ENCODE data around the gene CFAP74. TPM values are rescaled to one million over a fixed set of nuclear protein-coding genes. Genes with fewer than 3 reads are reported as not detected.
A peak's percentile ranks its signal among the peaks of the same experiment; 100 is the strongest.

Gene CFAP74
- total RNA-seq, 4 donors from 2014 or later: not detected

GRCh38 chr1:1945782-1946393 lies 57.7 kb downstream of the CFAP74 start:
- 89% methylated on average over 29 of the region's 29 CpGs; no CpG with 5 or more reads in 1 of the 2 donors for WGBS, 2 donors (ENCODE audit: low coverage in 1 of 2)
- H3K4me1 ChIP-seq: peaks cover 0 to 16% (median 11%) of the 10 kb centered on the region in 4 donors
- in situ Hi-C loops (cut with MboI; ENCODE audit: low pct_ligation_motif_present in 1 of 4, low pct_unique_long_range_greater_than_20kb in 1 of 4, low sequenced_read_pairs in 3 of 4) (loop anchor here in 1 of 4 donors (10.0 kb wide), 1 partner anchor 89 kb away; no protein-coding TSS in a partner anchor), intact Hi-C loops (cut with DNase I; ENCODE audit: low total_unique reads) (no loop called here)
- H3K27ac ChIP-seq: no peak overlapping the region
- H3K4me3 ChIP-seq: no peak overlapping the region
- no peaks in the 10 kb centered on the region for H3K36me3 ChIP-seq
- TF ChIP-seq CTCF (IDR thresholded peaks at IDR 0.05): no peak
- no peak for TF ChIP-seq POLR2A (IDR thresholded peaks at IDR 0.05)
- TF ChIP-seq POLR2AphosphoS5 (IDR thresholded peaks at IDR 0.05): no peak
- TF ChIP-seq EP300 (IDR thresholded peaks at IDR 0.05; ENCODE audit: low read depth): no peak
- H3K9me3 ChIP-seq: no peaks in the 10 kb centered on the region
- peaks cover 27% of the 10 kb centered on the region for H3K27me3 ChIP-seq
- no peak for DNase-seq

GRCh38 chr1:1943834-1944570 lies 59.6 kb downstream of the CFAP74 start:
- peak overlapping the region in 1 of 4 donors; percentile 17 for H3K4me3 ChIP-seq
- TF ChIP-seq POLR2A (IDR thresholded peaks at IDR 0.05) (no peak), CTCF (IDR thresholded peaks at IDR 0.05) (peak; percentile 86 to 91 (median 89))

GRCh38 chr1:1942753-1943656 lies 60.6 kb downstream of the CFAP74 start:
- peak; percentile 49 for DNase-seq
- H3K4me3 ChIP-seq: no peak overlapping the region
- 49% methylated on average over 39 of the region's 45 CpGs; no CpG with 5 or more reads in 1 of the 2 donors for WGBS, 2 donors (ENCODE audit: low coverage in 1 of 2)
- H3K9me3 ChIP-seq: no peaks in the 10 kb centered on the region
- TF ChIP-seq POLR2A (IDR thresholded peaks at IDR 0.05) (no peak), POLR2AphosphoS5 (IDR thresholded peaks at IDR 0.05) (no peak), EP300 (IDR thresholded peaks at IDR 0.05; ENCODE audit: low read depth) (no peak), CTCF (IDR thresholded peaks at IDR 0.05) (no peak)
- H3K4me1 ChIP-seq: peaks cover 0 to 16% (median 11%) of the 10 kb centered on the region in 4 donors
- H3K27ac ChIP-seq: no peak overlapping the region
- in situ Hi-C loops (cut with MboI; ENCODE audit: low pct_ligation_motif_present in 1 of 4, low pct_unique_long_range_greater_than_20kb in 1 of 4, low sequenced_read_pairs in 3 of 4): loop anchor here in 1 of 4 donors (10.0 kb wide), 1 partner anchor 92 kb away; no protein-coding TSS in a partner anchor
- no peaks in the 10 kb centered on the region for H3K36me3 ChIP-seq
- intact Hi-C loops (cut with DNase I; ENCODE audit: low total_unique reads): no loop called here
- H3K27me3 ChIP-seq: peaks cover 26% of the 10 kb centered on the region

More at GRCh38 chr1:1943834-1944570, 59.6 kb downstream of the CFAP74 start:
- Histone ChIP-seq H3K9me3 (no peaks in the 10 kb centered on the region), H3K4me1 (peaks cover 0 to 16% (median 11%) of the 10 kb centered on the region in 4 donors), H3K27me3 (peaks cover 26% of the 10 kb centered on the region), H3K27ac (no peak overlapping the region), H3K36me3 (no peaks in the 10 kb centered on the region)
- in situ Hi-C loops (cut with MboI; ENCODE audit: low pct_ligation_motif_present in 1 of 4, low pct_unique_long_range_greater_than_20kb in 1 of 4, low sequenced_read_pairs in 3 of 4) (loop anchor here in 1 of 4 donors (10.0 kb wide), 1 partner anchor 91 kb away; no protein-coding TSS in a partner anchor), intact Hi-C loops (cut with DNase I; ENCODE audit: low total_unique reads) (no loop called here)
- DNase-seq: peak; percentile 54
- 17 to 18% methylated on average over 4 to 28 of the region's 37 CpGs for WGBS, 2 donors (ENCODE audit: low coverage in 1 of 2)

Measured in transverse colon (tissue), 4 donors.